Loucy (cell line): ENCODE results near the gene GRIP2.

Source experiments
- CTCF ChIP-seq: fragments of 200-600 bp; sonication (generic); conservative IDR thresholded peaks from 2 replicates; pipeline ENCODE4 v1.5.1; 2014; ENCODE audit warnings: mild to moderate bottlenecking, antibody characterized with exemption, low read length
- EZH2phosphoT487 ChIP-seq: fragments of 200-600 bp; IDR thresholded peaks from 2 replicates; pipeline ENCODE4 v1.6.1; 2018; ENCODE audit warnings: antibody characterized with exemption, mild to moderate bottlenecking, moderate library complexity, borderline replicate concordance

GRCh38 chr3:14543446-14543845 lies 3.3 kb upstream of the GRIP2 start:
- TF ChIP-seq CTCF: no peak
- TF ChIP-seq EZH2phosphoT487: no peak
